HEK293T (cell line): Measurements from ENCODE around the gene PRSS2.

Experiments used
- BHLHE40 ChIP-seq: fragments of 450-650 bp; IDR thresholded peaks from 2 replicates; pipeline ENCODE4 v1.6.1; 2016; ENCODE audit warnings: mild to moderate bottlenecking, moderate library complexity, borderline replicate concordance
- ELF4 ChIP-seq: fragments of 450-650 bp; IDR thresholded peaks from 2 replicates; pipeline ENCODE4 v1.6.1; 2017; ENCODE audit warnings: antibody characterized with exemption
- FOXA1 ChIP-seq: fragments of 450-650 bp; IDR thresholded peaks from 2 replicates; pipeline ENCODE4 v1.6.1; 2016; ENCODE audit warnings: mild to moderate bottlenecking
- FOXK2 ChIP-seq: fragments of 450-650 bp; IDR thresholded peaks from 2 replicates; pipeline ENCODE4 v1.6.1; 2016; ENCODE audit warnings: mild to moderate bottlenecking
- FOXM1 ChIP-seq: fragments of 450-650 bp; IDR thresholded peaks from 2 replicates; pipeline ENCODE4 v1.6.1; 2017; ENCODE audit warnings: mild to moderate bottlenecking, borderline replicate concordance
- HDGF ChIP-seq: fragments of 450-650 bp; IDR thresholded peaks from 2 replicates; pipeline ENCODE4 v1.6.1; 2017; ENCODE audit warnings: antibody characterized with exemption, borderline replicate concordance
- L3MBTL2 ChIP-seq: fragments of 450-650 bp; conservative IDR thresholded peaks from 2 replicates; pipeline ENCODE4 v1.6.1; 2016; ENCODE audit warnings: mild to moderate bottlenecking
- LEF1 ChIP-seq: fragments of 450-650 bp; IDR thresholded peaks from 2 replicates; pipeline ENCODE4 v1.6.1; 2017; ENCODE audit warnings: mild to moderate bottlenecking, borderline replicate concordance
- SP1 ChIP-seq: fragments of 450-650 bp; IDR thresholded peaks from 2 replicates; pipeline ENCODE4 v1.6.1; 2017
- SUZ12 ChIP-seq: fragments of 450-650 bp; IDR thresholded peaks from 2 replicates; pipeline ENCODE4 v1.6.1; 2016; ENCODE audit warnings: mild to moderate bottlenecking
- TARDBP ChIP-seq: fragments of 450-650 bp; IDR thresholded peaks from 2 replicates; pipeline ENCODE4 v1.6.1; 2016
- ZNF384 ChIP-seq: fragments of 450-650 bp; IDR thresholded peaks from 2 replicates; pipeline ENCODE4 v1.6.1; 2016
- TF ChIP-seq, protein P1 (sequence below): fragments of 450-650 bp; IDR thresholded peaks from 2 replicates; pipeline ENCODE4 v1.6.1; 2016

- TF ChIP-seq HDGF (no peak), BHLHE40 (no peak), ZNF384 (no peak), FOXK2 (no peak), SP1 (no peak), L3MBTL2 (no peak), FOXA1 (no peak), SUZ12 (no peak), FOXM1 (no peak), LEF1 (no peak), TARDBP (no peak), ELF4 (no peak)
- TF ChIP-seq, protein P1, sequence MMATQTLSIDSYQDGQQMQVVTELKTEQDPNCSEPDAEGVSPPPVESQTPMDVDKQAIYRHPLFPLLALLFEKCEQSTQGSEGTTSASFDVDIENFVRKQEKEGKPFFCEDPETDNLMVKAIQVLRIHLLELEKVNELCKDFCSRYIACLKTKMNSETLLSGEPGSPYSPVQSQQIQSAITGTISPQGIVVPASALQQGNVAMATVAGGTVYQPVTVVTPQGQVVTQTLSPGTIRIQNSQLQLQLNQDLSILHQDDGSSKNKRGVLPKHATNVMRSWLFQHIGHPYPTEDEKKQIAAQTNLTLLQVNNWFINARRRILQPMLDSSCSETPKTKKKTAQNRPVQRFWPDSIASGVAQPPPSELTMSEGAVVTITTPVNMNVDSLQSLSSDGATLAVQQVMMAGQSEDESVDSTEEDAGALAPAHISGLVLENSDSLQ, result no peak
Measured at GRCh38 chr7:142774826-142775225, 4.1 kb downstream of the PRSS2 start.
